ENCODE data around the gene MCRIP2.
A peak's percentile ranks its signal among the peaks of the same experiment; 100 is the strongest.

Gene MCRIP2

DNA sequence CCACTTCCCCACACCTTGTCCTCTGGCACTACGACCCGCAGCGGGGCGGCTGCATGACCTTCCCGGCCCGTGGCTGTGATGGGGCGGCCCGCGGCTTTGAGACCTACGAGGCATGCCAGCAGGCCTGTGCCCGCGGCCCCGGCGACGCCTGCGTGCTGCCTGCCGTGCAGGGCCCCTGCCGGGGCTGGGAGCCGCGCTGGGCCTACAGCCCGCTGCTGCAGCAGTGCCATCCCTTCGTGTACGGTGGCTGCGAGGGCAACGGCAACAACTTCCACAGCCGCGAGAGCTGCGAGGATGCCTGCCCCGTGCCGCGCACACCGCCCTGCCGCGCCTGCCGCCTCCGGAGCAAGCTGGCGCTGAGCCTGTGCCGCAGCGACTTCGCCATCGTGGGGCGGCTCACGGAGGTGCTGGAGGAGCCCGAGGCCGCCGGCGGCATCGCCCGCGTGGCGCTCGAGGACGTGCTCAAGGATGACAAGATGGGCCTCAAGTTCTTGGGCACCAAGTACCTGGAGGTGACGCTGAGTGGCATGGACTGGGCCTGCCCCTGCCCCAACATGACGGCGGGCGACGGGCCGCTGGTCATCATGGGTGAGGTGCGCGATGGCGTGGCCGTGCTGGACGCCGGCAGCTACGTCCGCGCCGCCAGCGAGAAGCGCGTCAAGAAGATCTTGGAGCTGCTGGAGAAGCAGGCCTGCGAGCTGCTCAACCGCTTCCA is 8.1 kb upstream of the MCRIP2 start:
- DNase-seq: no peak

DNA sequence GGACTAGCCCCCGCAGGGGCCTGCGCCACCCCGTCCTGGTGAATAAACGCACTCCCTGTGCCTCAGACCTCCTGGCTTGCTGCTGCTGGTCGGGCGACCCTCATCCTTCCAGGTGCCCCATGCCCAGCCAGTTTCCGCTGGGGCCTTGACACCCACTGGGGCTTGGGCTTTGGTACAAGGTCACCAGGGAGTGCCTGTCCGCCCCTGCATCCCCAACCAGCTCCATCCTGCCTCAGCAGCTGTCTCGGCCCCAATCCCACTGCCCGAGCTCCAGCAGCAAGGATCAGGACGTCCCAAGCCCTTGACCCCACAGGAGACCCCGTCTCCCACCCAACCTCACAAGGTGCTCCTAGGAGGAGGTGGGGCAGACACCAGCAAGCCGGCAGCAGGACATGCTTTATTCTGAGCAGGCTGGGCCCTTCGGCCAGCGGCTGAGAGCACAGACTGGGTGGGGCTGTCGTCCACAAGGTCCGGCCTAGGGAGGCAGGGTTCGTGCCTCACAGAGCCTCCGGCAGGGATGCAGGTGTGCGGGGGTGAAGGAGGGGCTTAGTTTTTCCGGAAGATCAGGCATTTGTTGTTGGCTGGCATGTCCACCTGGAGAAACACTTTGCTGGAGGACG is 7.5 kb upstream of the MCRIP2 start:
- DNase-seq: no peak

DNA sequence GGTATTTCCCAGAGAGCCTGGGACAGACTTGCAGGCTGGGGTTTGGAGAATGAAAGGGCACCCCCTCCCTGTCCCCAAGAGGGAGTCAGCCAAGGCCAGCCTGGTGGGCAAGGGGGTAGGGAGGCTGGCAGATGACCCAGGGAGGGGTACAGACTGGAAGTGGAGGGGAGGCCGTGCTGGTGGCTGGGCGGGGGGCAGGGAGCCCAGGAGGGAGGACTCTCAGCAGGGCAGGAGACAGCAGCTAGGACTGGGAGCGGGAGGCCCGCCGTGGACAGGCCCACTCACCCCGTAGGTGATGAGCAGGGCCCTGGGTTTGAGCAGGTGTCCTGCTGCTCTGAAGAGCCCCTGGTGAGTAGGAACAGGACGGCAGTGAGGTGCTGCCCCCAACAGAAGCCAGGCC is 6.6 kb upstream of the MCRIP2 start:
- DNase-seq: no peak

DNA sequence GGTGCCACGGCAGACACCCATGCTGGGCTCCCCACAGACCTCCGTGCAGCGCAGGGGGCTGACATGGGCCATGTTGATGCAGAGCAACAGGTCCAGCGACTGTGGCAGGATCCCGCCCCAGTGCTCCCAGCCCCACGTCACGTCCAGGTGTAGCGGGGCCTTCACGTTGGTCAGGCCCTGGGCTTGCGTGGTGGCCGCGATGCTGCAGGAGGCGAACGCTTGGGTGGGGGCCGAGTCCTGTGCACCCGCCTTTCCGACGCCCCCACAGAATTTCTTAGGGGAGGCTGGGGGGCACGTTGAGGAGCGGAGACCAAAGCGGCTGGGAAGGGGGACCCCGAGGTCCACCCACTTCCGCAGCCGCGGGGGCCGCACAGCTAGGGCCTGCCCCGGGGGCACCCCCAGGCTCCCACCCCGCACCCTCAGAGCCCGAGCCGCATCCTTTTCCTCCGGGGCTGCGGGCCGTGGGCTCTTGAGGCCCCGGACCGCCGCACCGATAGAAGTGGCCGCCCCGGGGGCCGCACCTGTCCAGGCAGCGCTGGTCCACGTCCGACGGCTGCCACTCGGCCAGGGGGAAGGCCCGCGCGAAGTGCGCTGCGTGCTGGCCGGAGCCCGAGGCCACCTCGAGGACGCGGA is 5.9 kb upstream of the MCRIP2 start:
- no peak for DNase-seq

DNA sequence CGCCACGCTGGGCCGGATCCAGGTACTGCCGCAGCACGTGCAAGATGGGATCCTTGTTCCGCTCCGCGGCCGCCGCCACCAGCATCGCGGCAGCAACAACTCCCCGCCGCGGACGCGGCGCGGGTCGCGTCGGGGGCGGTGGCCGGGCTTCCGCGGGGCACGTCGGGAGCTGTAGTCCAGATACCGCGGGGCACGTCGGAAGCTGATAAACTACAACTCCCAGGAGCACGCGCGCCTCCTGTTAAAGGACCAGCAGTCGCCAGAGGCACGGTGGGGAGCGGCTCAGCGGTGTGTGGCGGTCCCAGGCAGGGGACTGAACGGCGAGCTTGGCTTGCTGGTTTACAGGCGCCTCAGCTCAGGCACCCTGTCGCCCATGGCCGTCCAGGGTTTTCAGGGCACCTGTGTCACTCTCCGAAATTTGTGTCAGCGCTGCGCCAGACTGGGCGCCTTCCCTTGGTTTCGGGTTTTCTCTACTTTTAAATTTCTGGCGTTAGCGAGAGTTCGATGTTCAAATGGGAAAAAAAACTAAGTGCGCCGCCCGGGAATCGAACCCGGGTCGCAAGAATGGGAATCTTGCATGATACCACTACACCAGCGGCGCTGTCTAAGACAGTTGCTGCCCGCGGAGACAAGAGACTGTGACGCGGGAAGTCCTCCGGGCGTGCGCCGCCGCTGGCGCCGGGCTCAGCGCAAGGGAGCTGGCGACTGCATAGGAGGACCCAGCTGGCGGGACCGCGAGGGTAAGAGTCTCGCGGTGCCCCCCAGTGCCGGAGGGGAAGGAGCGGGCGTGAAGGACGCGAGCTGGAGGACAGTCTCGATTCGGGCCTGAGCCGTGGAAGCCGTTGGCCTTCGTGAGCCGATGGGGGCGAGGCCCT is 5.2 kb upstream of the MCRIP2 start, which contains the start of gene METTL26:
TSS of gene METTL26 (minus strand) at position 100 of the 875 bp plus-strand sequence. CDS start at position 85, 15 bp downstream.
- peak; percentile 94 for DNase-seq

DNA sequence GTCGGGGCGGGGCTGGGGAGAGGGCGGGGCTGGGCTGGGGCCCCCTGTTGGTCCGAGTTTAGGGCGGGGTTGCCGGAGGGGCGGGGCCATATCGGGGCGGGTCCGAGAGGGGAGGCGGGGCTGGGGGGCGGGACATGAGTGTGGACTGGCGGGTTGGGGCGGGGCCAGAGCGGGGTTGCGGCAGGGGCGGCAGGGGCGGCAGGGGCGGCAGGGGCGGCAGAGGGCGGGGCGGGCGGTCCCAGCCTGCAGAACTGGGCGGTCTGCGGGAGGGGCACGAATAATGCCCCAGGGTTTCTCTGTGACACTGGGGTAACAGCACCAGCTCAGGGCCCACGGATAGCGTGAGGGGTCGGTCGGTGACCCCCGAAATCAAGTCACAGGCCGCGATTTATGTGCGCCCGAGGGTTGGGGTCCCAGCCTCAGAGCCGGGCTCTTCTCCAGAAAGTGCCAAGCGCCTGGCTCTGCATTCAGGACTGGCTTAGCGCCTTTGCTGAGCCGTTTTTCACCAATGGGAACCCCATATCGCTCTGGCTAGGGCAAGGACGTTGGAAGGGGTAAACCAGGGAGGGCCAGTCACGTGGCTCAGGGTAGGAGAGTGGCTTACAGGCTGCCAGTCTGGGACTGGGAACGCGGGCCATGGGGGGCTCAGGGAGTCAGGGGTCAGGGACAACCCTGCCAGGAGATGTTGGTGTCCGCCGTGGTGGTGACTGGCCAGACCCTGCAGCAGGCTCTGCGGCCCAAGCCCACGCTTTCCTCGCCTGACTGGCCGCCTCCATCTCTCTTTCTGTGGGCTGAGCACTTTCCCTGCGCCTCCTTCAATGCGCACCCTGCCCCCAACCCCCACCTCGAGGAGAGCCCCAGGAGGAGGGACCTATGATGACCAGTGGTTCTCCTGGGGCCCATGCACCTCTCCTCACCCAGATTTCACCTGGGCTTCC is 4.3 kb upstream of the MCRIP2 start:
- DNase-seq: peak; percentile 88

DNA sequence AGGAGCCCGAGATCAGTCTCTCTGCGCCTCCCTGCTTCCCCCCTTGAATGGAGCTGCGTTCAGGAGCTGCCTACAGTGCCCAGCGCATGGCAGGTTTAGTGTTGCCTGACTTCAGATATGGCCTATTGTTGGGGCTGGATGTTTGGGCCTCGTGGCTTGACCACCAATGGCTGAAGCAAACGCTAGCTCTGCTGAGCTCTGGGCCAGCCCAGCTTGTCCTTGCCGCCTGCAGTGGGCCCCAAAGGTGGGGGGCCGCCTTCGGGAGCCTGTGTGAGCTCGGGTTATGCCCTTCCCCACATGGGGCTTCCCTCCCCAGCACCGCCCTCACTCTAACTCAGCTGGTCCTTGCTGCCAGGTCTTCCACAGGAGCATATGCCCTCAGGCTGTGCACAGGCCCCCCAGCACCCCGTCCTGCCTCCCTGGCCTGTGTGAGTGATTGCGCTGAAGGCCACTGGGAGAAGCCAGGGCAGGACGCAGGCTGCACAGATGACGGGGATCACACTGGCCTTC is 3.5 kb upstream of the MCRIP2 start:
- DNase-seq: no peak

DNA sequence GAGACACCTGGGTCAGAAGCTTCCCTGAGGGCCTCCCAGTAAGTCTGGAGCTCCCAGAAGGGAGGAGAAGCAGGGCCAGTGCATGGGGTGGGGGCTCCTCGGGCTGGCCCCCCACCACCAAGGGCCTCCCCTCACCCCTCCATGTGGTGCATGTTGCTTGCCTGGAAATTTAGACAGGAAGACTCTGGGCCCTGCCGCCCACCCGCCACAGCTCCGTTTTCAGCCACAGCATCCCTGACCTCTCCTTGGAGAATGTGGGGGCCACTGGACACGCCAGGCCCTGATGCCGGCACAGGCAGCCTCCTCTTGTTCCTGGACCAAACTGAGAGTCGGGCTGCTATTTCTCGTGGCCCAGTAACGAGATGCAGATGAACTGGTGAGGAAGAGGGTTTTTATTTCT is 2.8 kb upstream of the MCRIP2 start:
- DNase-seq: no peak

DNA sequence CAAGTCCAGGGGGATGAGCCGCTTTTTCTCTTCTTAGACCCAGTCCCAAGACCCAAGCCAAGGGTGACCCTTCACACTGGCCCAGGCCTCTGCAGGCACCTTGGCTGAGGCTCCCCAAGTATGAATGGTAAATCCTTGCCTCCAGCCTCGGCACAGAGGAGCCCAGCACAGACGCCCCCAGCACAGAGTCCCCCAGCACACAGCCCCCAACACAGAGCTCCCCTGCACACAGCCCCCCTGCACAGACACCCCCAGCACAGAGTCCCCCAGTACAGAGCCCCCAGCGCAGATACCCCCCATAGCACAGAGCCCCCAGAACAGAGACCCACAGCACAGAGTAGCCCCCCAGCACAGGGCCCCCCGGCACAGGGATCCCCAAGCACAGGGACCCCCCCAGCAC is 1.0 kb upstream of the MCRIP2 start:
- DNase-seq: no peak

DNA sequence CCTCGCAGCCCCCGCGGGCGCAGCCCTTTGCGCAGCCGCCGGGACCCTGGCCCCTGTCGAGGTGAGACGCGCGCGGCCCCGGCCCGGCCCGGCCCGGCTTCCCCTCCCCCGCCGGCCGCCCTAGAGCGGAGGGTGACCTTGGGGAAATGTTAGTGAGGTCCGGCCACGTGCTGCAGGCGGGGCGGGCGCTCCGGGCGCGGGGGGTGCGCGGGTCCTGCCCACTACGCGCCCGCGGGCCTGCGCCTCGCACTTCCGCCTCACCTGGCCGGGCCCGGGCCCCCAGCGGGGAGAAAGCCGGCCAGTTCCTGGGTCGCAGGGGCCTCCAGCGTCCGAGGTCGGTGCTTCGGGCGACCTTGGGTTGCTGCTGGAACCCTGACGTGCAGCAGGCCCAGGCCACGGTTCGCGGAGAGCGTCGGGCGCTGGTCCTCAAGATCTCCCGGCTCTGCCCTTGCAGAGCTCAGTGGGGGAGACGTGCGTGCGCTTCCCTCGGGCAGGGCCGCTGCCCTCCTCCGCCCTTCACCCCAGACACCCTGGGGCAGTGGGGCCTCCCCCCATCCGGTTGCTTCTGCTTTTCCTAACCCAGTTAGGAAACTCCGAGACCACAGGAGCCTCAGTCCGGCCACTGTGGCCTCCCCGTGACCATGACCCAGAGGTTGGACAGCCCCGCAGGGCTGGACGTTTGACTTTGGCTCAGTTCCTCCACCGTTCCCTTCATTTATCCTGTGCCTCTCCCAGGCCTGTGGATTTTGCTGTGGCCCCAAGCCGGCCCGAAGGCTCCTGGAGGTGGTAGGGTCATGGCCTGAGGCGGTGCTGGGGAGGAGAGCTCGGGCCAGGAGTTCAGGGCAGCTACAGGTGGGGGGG is 791 bp downstream of the MCRIP2 start:
- DNase-seq: no peak

DNA sequence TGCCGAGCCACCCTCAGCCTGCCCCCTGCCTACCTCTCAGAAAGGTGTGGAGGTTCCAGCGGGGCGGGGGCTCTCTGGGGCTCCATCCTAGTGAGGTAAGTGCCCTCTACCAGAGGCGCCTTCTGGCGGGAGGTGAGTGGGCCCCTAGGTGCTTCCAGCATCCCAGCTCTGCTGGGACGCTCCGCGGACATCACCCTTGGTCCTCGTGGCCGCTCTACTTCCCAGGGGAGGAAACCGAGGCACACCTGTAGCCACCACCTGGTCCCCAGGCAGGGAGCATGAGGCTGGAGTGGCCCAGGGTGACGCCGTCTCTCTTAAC is 1.4 kb downstream of the MCRIP2 start:
- no peak for DNase-seq

DNA sequence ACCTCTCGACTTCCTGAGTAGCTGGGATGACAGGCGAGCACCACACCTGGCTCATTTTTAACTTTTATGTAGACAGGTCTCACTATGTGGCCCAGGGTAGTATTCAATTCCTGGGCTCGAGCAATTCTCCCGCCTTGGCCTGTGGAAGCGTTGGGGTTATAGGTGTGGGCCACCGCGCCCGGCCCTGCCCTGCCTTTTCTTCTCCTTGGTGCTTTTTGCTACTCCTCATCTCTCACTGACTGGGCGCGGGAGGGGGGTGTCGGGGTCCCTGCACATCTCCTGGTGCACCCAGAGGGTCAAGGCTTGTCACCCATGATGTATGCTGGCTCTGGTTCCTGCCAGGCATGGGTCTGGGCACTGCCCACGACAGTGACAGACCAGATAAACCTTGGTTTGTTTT is 2.9 kb downstream of the MCRIP2 start:
- no peak for DNase-seq

DNA sequence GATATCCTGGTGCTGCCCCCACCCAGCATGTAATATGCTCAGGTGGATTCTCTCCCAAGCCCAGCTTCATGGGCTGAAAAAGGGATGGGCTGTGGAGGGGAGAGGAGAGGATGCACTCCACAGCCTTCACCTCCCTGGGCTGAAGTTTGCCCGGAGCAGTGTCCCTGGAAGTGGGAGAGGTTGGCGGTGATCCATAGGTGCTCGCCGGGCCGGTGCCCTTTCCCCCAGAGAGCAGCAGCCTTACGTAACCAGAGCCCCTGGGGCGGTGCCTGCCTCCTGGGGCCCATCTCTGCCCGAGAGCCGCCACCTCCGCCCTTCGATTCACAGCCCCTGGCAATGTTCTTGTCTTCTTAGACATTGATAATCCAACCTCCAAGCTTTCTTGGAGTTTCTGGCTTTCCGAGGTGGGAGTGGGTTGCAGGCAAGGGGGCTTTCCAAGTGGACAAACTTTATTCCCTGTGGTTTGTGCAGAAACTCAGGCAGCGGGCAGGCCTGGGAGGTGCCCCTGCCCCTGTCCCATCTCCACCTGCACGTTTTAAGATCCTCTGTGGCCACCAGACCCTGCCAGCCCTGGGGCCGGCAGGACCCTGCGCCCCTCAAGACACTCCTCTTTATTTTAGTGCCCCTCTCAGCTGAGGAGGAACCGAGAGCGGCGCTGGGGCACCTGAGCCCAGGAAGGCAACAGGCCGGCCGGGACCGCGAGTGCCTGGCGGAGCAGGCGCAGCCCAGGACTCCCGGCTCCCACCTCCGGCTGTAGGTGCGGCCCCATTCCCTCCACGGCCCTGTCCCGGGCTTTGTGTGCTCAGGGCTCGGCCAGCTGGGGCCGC is 4.4 kb downstream of the MCRIP2 start:
- no peak for DNase-seq

DNA sequence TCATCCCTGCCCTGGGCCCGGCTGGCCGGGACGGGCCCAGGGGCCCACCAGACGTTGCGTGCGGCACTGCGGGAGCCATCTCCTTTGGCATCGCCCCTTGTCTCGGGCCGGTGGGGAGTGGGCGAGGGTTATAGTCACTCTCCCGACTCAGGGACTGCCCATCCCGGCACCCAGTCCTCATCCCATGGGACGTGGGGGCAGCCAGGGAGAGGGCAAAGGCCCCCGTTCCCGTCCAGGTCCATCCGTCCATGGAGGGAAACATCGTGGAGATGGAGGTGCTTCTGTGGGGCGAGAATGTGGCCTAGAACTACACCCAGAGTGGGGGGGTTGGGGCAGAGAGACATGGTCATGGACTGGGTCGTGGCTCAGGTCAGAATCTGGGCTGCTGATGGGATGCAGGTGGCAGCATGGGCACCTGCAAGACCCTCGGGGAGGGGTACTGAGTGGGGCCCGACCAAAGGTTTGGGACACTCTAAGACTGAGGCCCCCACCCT is 5.1 kb downstream of the MCRIP2 start:
- no peak for DNase-seq

DNA sequence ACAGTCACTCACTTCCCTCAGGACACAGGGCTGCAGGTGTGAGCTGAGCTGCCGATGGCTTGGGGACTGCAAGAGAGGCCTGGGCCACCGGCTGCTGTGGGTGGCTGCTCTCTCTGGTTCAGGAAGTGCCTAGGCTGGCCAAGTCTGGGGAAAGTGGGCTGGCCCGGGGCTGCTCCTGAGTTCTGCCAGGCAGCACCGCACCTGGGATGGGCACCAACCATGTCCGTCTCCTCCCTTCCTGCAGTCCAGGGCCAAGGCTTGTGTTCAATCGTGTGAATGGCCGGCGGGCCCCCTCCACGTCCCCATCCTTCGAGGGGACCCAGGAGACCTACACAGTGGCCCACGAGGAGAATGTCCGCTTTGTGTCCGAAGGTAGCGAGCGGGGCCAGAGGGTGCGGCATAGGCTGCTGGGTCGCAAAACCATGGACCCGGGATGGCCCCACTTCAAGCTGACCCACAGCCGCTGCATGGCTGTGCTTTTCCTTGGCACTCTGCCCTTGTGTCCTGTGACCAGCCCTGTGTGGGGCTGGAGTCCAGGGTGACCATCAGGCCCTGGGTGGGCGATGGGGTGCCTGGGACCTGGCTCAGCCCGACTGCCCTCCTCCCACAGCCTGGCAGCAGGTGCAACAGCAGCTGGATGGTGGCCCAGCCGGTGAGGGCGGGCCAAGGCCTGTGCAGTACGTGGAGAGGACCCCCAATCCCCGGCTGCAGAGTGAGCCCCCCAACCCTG is 5.7 kb downstream of the MCRIP2 start:
- no peak for DNase-seq

DNA sequence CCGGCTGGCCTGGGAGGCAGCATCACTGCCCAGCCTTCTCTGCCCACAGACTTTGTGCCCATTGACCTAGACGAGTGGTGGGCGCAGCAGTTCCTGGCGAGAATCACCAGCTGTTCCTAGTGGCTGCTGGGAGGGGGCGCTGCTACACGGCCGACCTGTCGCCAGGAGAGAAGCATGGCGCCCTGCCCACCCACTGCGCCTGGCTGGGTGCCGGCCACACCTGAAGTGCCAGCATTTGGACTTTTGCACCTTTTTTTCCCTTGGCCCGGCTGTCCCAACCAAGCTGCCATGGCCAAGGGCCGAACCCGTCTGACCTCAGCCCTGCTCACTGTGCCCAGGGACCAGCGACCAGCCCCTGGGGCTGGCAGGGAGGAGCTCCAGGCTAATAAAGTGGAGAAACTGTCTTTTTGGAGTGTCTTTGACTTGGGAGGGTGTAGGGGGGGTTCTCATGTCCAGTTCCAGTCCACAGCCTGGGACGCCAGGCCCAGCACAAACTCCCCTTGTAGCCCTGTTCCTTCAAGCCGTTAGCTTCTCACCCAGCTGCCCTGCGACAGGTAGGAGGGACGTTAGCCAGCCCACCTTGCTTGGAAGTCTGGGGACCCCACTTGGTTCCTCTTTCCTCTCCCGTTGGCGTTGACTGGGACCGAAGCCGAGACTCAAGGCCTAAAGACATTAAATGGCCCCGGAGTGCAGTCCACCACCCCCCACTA is 6.6 kb downstream of the MCRIP2 start:
- DNase-seq: peak; percentile 17

DNA sequence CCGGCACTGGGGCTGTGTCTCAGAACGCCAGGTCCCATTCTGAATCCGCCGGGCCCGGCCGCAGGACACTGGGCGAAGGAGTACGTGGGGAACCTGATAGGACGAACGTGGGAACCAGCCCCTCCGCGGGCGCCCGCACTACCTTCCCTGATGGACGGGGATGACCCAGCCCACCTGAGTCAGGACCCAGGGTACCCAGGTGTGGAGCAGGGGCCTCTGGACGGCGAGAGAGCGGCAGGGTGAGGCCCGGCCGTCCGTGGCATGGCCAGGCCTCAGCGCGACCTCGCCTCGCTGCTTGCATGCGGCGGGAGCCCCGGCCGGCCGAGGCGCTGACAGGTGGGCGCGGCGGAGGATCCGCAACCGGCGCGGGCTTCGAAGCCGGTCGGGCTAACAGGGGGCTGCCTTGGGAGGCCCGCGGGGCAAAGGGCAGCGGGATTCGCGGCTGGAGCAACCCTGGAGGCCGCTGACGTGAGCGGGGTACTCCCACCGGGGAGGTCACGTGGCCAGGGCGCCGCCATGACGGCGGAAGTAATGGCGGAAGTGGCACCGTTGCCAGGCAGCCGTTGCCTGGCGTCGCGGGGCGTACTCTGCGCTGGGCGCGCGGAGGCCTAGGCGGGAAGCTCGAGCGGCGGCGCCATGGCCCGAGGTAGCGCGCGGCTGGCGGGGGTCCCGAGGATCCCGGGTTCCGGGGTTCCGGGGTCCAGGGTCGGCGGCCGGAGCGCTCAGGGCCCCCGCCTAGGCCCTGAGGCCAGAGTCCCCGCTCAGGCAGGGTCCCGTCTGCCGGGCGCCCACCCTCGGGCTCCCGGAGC is 7.4 kb downstream of the MCRIP2 start, which contains the start of gene WDR90:
TSS of gene WDR90 (plus strand) at position 585 of the 809 bp plus-strand sequence. CDS start at position 637, 52 bp downstream.
- peak; percentile 86 for DNase-seq
